Measurements from ENCODE around the gene HMGN2.
A peak's percentile ranks its signal among the peaks of the same experiment; 100 is the strongest.

Gene HMGN2

GRCh38 chr1:26472320-26472900 is at the start of gene HMGN2:
HMGN2 (plus strand) TSS chr1:26472440; CDS start chr1:26472613, 173 bp downstream.
- Histone ChIP-seq H3K4me3 (ENCODE audit: low read depth in 1 of 2, low read length in 2 of 2) (peak within 1 kb of the TSS; percentile 76 to 81), H3K4me1 (ENCODE audit: control insufficient read depth in 1 of 2, insufficient read depth in 2 of 2, low read length in 2 of 2) (peaks cover 12 to 35% of the 10 kb centered on the region in 2 donors), H3K27ac (ENCODE audit: low read length) (peak within 1 kb of the TSS; percentile 69), H3K36me3 (ENCODE audit: control insufficient read depth in 1 of 2, insufficient read depth in 2 of 2, low read length in 2 of 2) (peaks cover 24 to 32% of the 10 kb centered on the region in 2 donors), H3K27me3 (ENCODE audit: low read depth, low read length) (no peaks in the 10 kb centered on the region), H3K9me3 (ENCODE audit: control insufficient read depth in 1 of 2, low read length in 2 of 2) (no peaks in the 10 kb centered on the region)

GRCh38 chr1:26429721-26430120 is 42.5 kb upstream of the HMGN2 start:
- Histone ChIP-seq H3K4me3 (ENCODE audit: low read depth in 1 of 2, low read length in 2 of 2) (no peak overlapping the region), H3K4me1 (ENCODE audit: control insufficient read depth in 1 of 2, insufficient read depth in 2 of 2, low read length in 2 of 2) (peaks cover 7 to 25% of the 10 kb centered on the region in 2 donors), H3K36me3 (ENCODE audit: control insufficient read depth in 1 of 2, insufficient read depth in 2 of 2, low read length in 2 of 2) (peaks cover 4 to 7% of the 10 kb centered on the region in 2 donors), H3K27me3 (ENCODE audit: low read depth, low read length) (no peaks in the 10 kb centered on the region), H3K9me3 (ENCODE audit: control insufficient read depth in 1 of 2, low read length in 2 of 2) (no peaks in the 10 kb centered on the region), H3K27ac (ENCODE audit: low read length) (no peak overlapping the region)

GRCh38 chr1:26431979-26432695 is 40.1 kb upstream of the HMGN2 start, which contains the start of gene DHDDS:
DHDDS (plus strand) TSS chr1:26432321; CDS start chr1:26432946, 625 bp downstream.
- Histone ChIP-seq H3K27me3 (ENCODE audit: low read depth, low read length) (no peaks in the 10 kb centered on the region), H3K36me3 (ENCODE audit: control insufficient read depth in 1 of 2, insufficient read depth in 2 of 2, low read length in 2 of 2) (peaks cover 4 to 12% of the 10 kb centered on the region in 2 donors), H3K9me3 (ENCODE audit: control insufficient read depth in 1 of 2, low read length in 2 of 2) (no peaks in the 10 kb centered on the region), H3K27ac (ENCODE audit: low read length) (peak within 1 kb of the TSS; percentile 82), H3K4me3 (ENCODE audit: low read depth in 1 of 2, low read length in 2 of 2) (peak within 1 kb of the TSS; percentile 75 to 77), H3K4me1 (ENCODE audit: control insufficient read depth in 1 of 2, insufficient read depth in 2 of 2, low read length in 2 of 2) (peaks cover 7 to 28% of the 10 kb centered on the region in 2 donors)

GRCh38 chr1:26432793-26433192 is 39.4 kb upstream of the HMGN2 start:
- peak overlapping the region; percentile 82 for H3K27ac ChIP-seq (ENCODE audit: low read length)
- H3K9me3 ChIP-seq (ENCODE audit: control insufficient read depth in 1 of 2, low read length in 2 of 2) = no peaks in the 10 kb centered on the region
- peaks cover 4 to 13% of the 10 kb centered on the region in 2 donors for H3K36me3 ChIP-seq (ENCODE audit: control insufficient read depth in 1 of 2, insufficient read depth in 2 of 2, low read length in 2 of 2)
- H3K27me3 ChIP-seq (ENCODE audit: low read depth, low read length) = no peaks in the 10 kb centered on the region
- H3K4me1 ChIP-seq (ENCODE audit: control insufficient read depth in 1 of 2, insufficient read depth in 2 of 2, low read length in 2 of 2) = peaks cover 7 to 28% of the 10 kb centered on the region in 2 donors
- peak overlapping the region; percentile 75 to 77 for H3K4me3 ChIP-seq (ENCODE audit: low read depth in 1 of 2, low read length in 2 of 2)

- no peak overlapping the region for H3K4me3 ChIP-seq (ENCODE audit: low read depth in 1 of 2, low read length in 2 of 2)
- no peaks in the 10 kb centered on the region for H3K9me3 ChIP-seq (ENCODE audit: control insufficient read depth in 1 of 2, low read length in 2 of 2)
- no peak overlapping the region for H3K27ac ChIP-seq (ENCODE audit: low read length)
- peaks cover 15 to 27% of the 10 kb centered on the region in 2 donors for H3K36me3 ChIP-seq (ENCODE audit: control insufficient read depth in 1 of 2, insufficient read depth in 2 of 2, low read length in 2 of 2)
- no peaks in the 10 kb centered on the region for H3K27me3 ChIP-seq (ENCODE audit: low read depth, low read length)
- H3K4me1 ChIP-seq (ENCODE audit: control insufficient read depth in 1 of 2, insufficient read depth in 2 of 2, low read length in 2 of 2) = peaks cover 7 to 28% of the 10 kb centered on the region in 2 donors
Measured at GRCh38 chr1:26434161-26434752, 38.0 kb upstream of the HMGN2 start.

GRCh38 chr1:26438041-26438440 is 34.2 kb upstream of the HMGN2 start:
- peaks cover 3 to 17% of the 10 kb centered on the region in 2 donors for H3K4me1 ChIP-seq (ENCODE audit: control insufficient read depth in 1 of 2, insufficient read depth in 2 of 2, low read length in 2 of 2)
- H3K4me3 ChIP-seq (ENCODE audit: low read depth in 1 of 2, low read length in 2 of 2) = no peak overlapping the region
- H3K36me3 ChIP-seq (ENCODE audit: control insufficient read depth in 1 of 2, insufficient read depth in 2 of 2, low read length in 2 of 2) = peaks cover 39 to 51% of the 10 kb centered on the region in 2 donors
- no peaks in the 10 kb centered on the region for H3K27me3 ChIP-seq (ENCODE audit: low read depth, low read length)
- H3K9me3 ChIP-seq (ENCODE audit: control insufficient read depth in 1 of 2, low read length in 2 of 2) = no peaks in the 10 kb centered on the region
- H3K27ac ChIP-seq (ENCODE audit: low read length) = no peak overlapping the region

- H3K4me1 ChIP-seq (ENCODE audit: control insufficient read depth in 1 of 2, insufficient read depth in 2 of 2, low read length in 2 of 2) = peaks cover 0 to 3% of the 10 kb centered on the region in 2 donors
- no peak overlapping the region for H3K4me3 ChIP-seq (ENCODE audit: low read depth in 1 of 2, low read length in 2 of 2)
- H3K36me3 ChIP-seq (ENCODE audit: control insufficient read depth in 1 of 2, insufficient read depth in 2 of 2, low read length in 2 of 2) = peaks cover 53 to 61% of the 10 kb centered on the region in 2 donors
- H3K27me3 ChIP-seq (ENCODE audit: low read depth, low read length) = no peaks in the 10 kb centered on the region
- H3K27ac ChIP-seq (ENCODE audit: low read length) = no peak overlapping the region
- no peaks in the 10 kb centered on the region for H3K9me3 ChIP-seq (ENCODE audit: control insufficient read depth in 1 of 2, low read length in 2 of 2)
Measured at GRCh38 chr1:26440259-26440658, 32.0 kb upstream of the HMGN2 start.

- Histone ChIP-seq H3K4me1 (ENCODE audit: control insufficient read depth in 1 of 2, insufficient read depth in 2 of 2, low read length in 2 of 2) (no peaks in the 10 kb centered on the region), H3K36me3 (ENCODE audit: control insufficient read depth in 1 of 2, insufficient read depth in 2 of 2, low read length in 2 of 2) (peaks cover 44 to 59% of the 10 kb centered on the region in 2 donors), H3K27me3 (ENCODE audit: low read depth, low read length) (no peaks in the 10 kb centered on the region), H3K4me3 (ENCODE audit: low read depth in 1 of 2, low read length in 2 of 2) (no peak overlapping the region), H3K27ac (ENCODE audit: low read length) (no peak overlapping the region), H3K9me3 (ENCODE audit: control insufficient read depth in 1 of 2, low read length in 2 of 2) (no peaks in the 10 kb centered on the region)
Measured at GRCh38 chr1:26449868-26450267, 22.4 kb upstream of the HMGN2 start.

- no peaks in the 10 kb centered on the region for H3K4me1 ChIP-seq (ENCODE audit: control insufficient read depth in 1 of 2, insufficient read depth in 2 of 2, low read length in 2 of 2)
- no peaks in the 10 kb centered on the region for H3K9me3 ChIP-seq (ENCODE audit: control insufficient read depth in 1 of 2, low read length in 2 of 2)
- H3K4me3 ChIP-seq (ENCODE audit: low read depth in 1 of 2, low read length in 2 of 2) = no peak overlapping the region
- H3K27ac ChIP-seq (ENCODE audit: low read length) = no peak overlapping the region
- peaks cover 38 to 64% of the 10 kb centered on the region in 2 donors for H3K36me3 ChIP-seq (ENCODE audit: control insufficient read depth in 1 of 2, insufficient read depth in 2 of 2, low read length in 2 of 2)
- no peaks in the 10 kb centered on the region for H3K27me3 ChIP-seq (ENCODE audit: low read depth, low read length)
Measured at GRCh38 chr1:26450908-26451307, 21.3 kb upstream of the HMGN2 start.

GRCh38 chr1:26452459-26453183 is 19.6 kb upstream of the HMGN2 start:
- H3K9me3 ChIP-seq (ENCODE audit: control insufficient read depth in 1 of 2, low read length in 2 of 2) = no peaks in the 10 kb centered on the region
- no peak overlapping the region for H3K27ac ChIP-seq (ENCODE audit: low read length)
- H3K36me3 ChIP-seq (ENCODE audit: control insufficient read depth in 1 of 2, insufficient read depth in 2 of 2, low read length in 2 of 2) = peaks cover 24 to 52% of the 10 kb centered on the region in 2 donors
- no peaks in the 10 kb centered on the region for H3K27me3 ChIP-seq (ENCODE audit: low read depth, low read length)
- no peak overlapping the region for H3K4me3 ChIP-seq (ENCODE audit: low read depth in 1 of 2, low read length in 2 of 2)
- H3K4me1 ChIP-seq (ENCODE audit: control insufficient read depth in 1 of 2, insufficient read depth in 2 of 2, low read length in 2 of 2) = no peaks in the 10 kb centered on the region

- H3K9me3 ChIP-seq (ENCODE audit: control insufficient read depth in 1 of 2, low read length in 2 of 2) = no peaks in the 10 kb centered on the region
- peaks cover 21 to 59% of the 10 kb centered on the region in 2 donors for H3K36me3 ChIP-seq (ENCODE audit: control insufficient read depth in 1 of 2, insufficient read depth in 2 of 2, low read length in 2 of 2)
- H3K27ac ChIP-seq (ENCODE audit: low read length) = no peak overlapping the region
- H3K4me1 ChIP-seq (ENCODE audit: control insufficient read depth in 1 of 2, insufficient read depth in 2 of 2, low read length in 2 of 2) = peaks cover 0 to 4% of the 10 kb centered on the region in 2 donors
- no peak overlapping the region for H3K4me3 ChIP-seq (ENCODE audit: low read depth in 1 of 2, low read length in 2 of 2)
- no peaks in the 10 kb centered on the region for H3K27me3 ChIP-seq (ENCODE audit: low read depth, low read length)
Measured at GRCh38 chr1:26459148-26459547, 13.1 kb upstream of the HMGN2 start.

All from muscle layer of duodenum (tissue), 2 donors.